COLO829 (cell line): Measurements from ENCODE around the gene MINDY1.

Source experiments
- DNase-seq: peaks from one replicate; pipeline ENCODE4 v3.0.0; 2012; ENCODE audit warnings: low spot score

MINDY1 gene

GRCh38 chr1:151011154-151011850, 4.6 kb upstream of the MINDY1 start:
- peak; percentile 59 for DNase-seq

GRCh38 chr1:151010346-151010726, 3.6 kb upstream of the MINDY1 start:
- no peak for DNase-seq

GRCh38 chr1:151009674-151010345, 3.1 kb upstream of the MINDY1 start:
- no peak for DNase-seq

DNA sequence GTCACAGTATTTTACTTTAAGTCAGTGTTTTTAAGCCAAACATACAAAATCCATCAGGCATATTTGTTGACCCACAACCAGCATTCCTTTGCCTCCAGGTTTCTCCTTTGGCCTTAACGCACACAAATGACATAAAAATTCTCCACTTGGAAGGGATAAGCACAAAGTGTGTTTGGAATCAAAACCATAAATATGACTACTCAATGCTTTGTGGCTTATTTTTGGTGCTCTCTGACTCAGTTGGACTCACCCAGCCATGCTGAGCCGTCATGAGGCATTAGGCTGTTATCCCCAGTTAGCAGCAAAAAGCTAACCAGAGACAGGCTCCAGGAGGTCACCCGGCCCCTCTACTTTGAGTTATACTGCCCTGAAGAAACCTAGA, 2.5 kb upstream of the MINDY1 start:
- DNase-seq, result no peak

GRCh38 chr1:151008244-151009205, 1.8 kb upstream of the MINDY1 start, which contains the start of gene PRUNE1:
Gene PRUNE1, plus strand, starts transcription at chr1:151008449. Its CDS starts 184 bp downstream, at chr1:151008633.
- DNase-seq, result peak; percentile 100

DNA sequence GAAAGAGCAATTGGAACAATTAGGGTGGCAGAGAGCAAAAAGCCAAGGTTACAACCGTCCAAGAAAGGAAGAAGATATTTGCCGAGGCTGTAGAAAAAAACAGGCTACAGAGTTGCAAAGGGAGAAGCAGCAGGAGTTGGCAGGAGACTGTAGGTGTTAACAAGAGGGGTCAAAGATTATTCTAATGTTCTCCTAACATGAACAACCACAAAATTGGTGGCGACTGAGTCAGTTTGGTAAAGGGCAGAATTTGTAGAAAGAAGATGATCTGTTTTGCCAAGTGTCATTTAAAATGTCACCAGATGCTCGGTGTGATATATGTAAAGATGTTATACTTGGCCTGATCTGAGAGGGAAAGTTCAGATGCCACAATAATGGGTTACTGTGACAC, 1.1 kb upstream of the MINDY1 start:
- DNase-seq, result no peak

DNA sequence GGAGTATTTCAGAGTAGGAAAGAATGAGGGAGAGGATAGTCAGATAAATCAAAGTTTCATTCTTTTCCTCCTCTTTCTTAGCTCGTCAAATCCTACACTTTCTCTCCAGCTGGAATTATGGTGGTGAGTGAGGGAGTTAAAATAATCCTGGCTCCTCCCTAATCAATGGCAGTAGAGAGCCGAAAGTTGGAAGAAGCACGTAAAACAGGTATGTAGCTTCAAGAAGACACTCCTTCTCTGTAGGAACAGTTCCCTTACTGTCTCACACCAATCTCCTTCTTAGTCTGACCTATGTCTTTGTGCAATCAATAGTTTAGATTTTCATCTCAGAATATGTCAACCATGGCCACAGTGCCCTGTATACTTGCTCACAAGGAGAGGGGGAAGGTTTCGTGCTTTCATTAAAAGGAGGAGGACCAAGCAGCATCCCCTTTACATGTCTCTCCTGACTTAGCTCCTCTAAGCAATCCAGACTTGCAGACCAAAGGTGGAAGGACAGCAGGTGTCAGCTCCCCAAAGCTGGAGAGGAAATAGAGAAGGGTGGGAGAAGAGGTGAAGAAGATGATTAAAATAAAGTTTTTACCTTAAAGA, 878 bp downstream of the MINDY1 start:
- no peak for DNase-seq

DNA sequence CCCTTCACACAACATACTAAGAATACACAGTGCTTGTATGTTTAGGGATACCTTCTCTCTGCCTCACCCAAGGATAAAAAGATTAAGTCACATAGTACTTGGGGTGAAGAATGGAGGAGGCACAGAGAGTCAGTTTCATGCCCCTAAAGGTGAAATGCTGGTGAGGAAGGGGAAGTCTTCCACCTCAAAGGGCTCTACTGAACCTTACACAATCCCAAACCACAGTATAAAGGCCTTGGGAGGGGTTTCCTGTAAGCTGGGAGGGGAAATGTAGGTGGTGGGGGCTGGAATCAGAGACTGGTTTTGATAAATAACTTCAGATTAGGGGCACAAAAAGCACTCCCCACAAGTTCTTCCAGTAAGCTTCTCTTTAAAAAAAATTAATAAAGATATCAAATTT, 3.5 kb downstream of the MINDY1 start:
- DNase-seq, result no peak

- no peak for DNase-seq
These were observed 4.1 kb downstream of the MINDY1 start for GRCh38 chr1:151002611-151003010.

- no peak for DNase-seq
These were observed 4.7 kb downstream of the MINDY1 start for GRCh38 chr1:151002051-151002450.

- no peak for DNase-seq
These were observed 5.1 kb downstream of the MINDY1 start for GRCh38 chr1:151001602-151002001.

DNA sequence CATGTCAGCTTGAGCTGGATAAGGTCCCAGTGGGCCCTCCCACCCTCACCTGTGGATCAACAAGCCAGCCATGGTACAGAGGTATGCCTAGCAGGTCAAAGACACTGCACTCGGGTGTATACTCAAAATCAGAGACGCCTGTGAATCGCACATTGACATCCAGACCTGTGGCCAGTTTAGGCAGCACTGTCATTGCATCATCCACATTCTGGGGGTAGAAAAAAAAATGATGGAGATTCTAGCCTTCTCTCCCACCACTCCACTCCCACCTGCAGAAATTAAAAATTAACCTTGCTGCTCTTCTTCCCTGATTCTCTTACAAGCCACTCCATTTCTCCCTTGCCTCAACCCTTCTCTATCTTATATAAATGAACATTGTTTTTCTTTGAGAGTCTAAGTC, 6.3 kb downstream of the MINDY1 start:
- DNase-seq, result no peak

DNA sequence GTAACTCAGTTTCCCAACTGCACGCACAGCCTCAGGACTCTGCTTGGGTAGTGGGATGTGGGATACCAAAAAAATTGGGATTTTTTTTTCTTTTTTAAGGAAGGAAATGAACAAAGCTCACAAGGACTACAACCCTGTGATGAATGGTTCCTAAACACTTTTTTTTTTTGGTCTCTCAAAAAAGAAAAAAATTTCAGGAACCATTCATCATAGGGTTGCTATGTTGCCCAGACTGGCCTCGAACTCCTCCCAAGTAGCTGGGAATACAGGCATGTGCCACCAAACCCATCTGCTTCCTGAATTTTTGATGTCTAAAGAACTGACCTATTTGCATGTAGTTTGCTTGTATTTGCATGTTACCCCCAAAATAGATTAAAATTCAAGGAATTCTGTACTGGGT, 6.8 kb downstream of the MINDY1 start:
- DNase-seq, result no peak

DNA sequence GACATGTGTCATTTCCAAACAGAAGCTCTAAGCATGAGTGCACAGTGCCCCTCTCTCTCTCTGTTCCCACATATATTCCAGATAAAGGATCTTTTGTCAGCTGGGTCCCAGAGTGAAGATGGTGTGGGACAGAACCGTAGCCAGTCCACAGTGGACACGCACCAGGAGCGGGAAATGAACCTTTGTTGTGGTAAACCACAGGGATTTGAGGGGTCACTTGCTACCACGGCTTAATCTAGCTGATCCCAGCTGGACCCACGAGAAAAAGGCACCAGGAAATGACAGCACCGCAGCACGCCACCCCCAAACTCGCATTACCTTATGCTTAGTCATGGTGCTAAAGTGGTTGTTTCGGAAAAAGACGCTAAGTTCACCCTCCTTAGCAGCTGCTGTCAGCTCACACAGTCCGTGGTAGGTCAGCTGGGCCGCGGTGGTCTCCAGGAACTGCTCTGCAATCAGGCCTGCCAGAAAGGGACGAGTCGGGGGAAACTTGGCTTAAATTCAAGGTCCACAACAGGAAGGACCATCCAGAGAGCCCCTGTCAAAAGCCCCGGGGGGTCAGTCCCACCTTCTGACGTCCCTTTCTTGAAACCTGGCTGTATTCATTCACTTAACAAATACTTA, 7.5 kb downstream of the MINDY1 start:
- DNase-seq, result no peak

GRCh38 chr1:150997949-150998348, 8.8 kb downstream of the MINDY1 start:
- no peak for DNase-seq

DNA sequence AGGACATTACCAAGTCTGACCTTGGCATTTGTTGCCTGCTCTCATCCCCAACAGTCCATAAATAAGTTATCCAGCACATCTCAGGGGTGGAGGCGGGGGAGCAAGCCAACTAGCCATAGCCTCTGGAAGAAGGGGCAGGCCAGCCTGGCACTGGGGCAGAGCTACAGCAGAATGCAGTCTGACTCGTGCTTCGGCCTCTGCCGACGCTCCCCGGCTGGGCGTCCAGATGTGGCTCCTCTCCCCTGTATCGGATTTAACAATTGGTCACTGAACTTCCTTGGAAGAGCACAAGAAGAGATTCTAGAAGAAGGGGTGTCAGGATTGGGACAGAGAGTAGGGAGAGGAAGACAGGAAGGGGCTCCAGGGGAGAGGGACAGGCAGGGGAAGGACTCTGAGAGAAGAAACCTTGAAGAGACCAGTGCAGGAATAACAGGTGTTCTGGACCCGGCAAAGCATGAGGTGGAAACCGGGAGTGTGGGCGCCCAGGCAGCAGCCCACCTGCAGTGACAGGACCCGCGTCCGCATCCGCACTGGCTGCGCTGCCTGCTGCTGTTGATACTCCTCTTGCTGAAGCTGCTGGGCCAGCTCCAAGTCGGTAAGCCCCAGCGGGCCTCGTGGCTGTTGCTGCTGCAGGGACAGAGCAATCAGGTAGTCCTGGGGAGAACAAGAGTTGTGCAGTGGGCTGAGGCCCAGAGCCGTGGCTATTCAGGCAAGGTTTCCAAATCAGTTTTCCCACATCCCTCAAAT, 9.4 kb downstream of the MINDY1 start:
- DNase-seq, result no peak

GRCh38 chr1:150995896-150996295, 10.8 kb downstream of the MINDY1 start:
- no peak for DNase-seq

DNA sequence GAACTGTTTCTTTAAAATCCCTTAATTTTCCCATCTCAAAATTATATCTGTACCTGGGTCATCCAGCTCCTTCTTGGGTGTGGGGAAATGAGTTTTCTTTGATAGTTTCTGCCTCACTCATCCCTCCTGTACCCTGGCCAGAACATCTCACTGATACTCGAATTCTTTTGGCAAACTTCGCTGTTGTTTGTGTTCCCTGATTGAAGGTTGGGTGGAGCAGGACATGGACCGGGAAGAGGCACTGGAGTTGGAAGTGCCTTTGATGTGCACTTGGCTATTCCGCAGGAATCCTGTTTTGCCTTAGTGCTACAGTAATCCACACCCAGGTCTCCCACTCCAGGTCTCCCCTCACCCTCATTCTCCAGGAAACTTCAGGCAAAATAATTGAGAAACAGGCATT, 11.2 kb downstream of the MINDY1 start:
- DNase-seq, result no peak

DNA sequence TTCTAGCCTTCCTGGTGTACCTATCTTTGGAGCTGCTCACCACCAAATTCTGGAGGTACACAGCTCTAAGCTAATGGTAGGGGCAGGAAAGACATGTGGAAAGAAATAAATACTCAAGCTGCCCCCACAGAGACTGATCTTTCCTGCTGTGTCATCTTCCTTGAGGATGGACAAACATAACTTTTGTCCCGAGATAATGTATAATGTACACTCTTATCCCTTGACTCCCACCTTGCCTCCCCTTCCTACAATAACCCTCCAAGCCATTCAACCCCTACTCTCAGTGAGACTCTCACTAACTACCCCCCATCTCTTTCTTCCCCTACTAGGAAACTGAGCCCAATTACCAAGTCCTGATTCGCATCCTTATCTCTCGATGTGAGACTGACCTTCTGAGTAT, 12.5 kb downstream of the MINDY1 start:
- DNase-seq, result no peak

GRCh38 chr1:150992626-150993025, 14.1 kb downstream of the MINDY1 start:
- DNase-seq, result no peak

DNA sequence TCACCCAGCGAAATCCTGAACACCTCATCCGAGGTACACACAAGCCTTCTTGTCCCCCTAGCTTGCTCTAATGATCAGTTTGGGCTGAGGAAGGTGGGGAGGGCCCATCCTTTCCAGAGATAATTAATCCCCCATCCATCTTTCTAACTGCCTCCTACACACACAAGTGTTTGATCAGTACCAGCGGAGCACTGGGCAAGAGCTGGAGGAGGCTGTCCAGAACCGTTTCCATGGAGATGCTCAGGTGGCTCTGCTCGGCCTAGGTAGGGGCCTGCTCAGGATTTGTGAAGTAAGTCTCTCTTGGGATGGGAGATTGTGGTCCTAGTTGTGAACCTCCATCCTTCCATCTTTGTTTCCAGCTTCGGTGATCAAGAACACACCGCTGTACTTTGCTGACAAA, 18.8 kb downstream of the MINDY1 start:
- no peak for DNase-seq
